Psoas muscle (tissue), 8 donors: ENCODE data around the gene IQCH. TPM values are rescaled to one million over a fixed set of nuclear protein-coding genes. Genes with fewer than 3 reads are reported as not detected.
"Not testable (repeated sequence)": the region's sequence is repeated elsewhere in the genome, so short reads cannot be mapped to it uniquely, and the experiment has no call there.

Experiments
- ATAC-seq, 4 donors: fragments of 200-7000 bp; cut with Tn5 transposase; one replicate each; pipeline ENCODE4 v1.9.1; 2020; ENCODE audit warnings: moderate library complexity in 3 of 4, mild to moderate bottlenecking in 2 of 4
- DNase-seq, 2 donors: peaks; one replicate each; pipeline ENCODE4 v3.0.0-alpha.2; 2020
- H3K27ac ChIP-seq: fragments of 200-600 bp; one replicate; pipeline ENCODE4 v1.8.0; 2022
- H3K27me3 ChIP-seq, 3 donors: fragments of 200-600 bp in 1 of 3; one replicate each; pipeline versions ENCODE4 v1.6.1 to v1.8.0; 2013 to 2022; ENCODE audit warnings: low read length in 2 of 3, mild to moderate bottlenecking in 2 of 3, moderate library complexity in 1 of 3; ENCODE audit not compliant: insufficient read depth in 3 of 3
- H3K36me3 ChIP-seq, 2 donors: fragments of 200-600 bp in 1 of 2; one replicate each; pipeline versions ENCODE4 v1.6.1 to v1.8.0; 2013 to 2022; ENCODE audit warnings: low read depth in 1 of 2, mild to moderate bottlenecking in 1 of 2, moderate library complexity in 1 of 2; ENCODE audit not compliant: insufficient read depth in 1 of 2
- H3K4me1 ChIP-seq: fragments of 200-600 bp; one replicate; pipeline ENCODE4 v1.8.0; 2022
- H3K4me3 ChIP-seq: fragments of 200-600 bp; one replicate; pipeline ENCODE4 v1.8.0; 2022; ENCODE audit warnings: mild to moderate bottlenecking
- H3K9me3 ChIP-seq: fragments of 200-600 bp; one replicate; pipeline ENCODE4 v1.8.0; 2022
- CTCF ChIP-seq: fragments of 200-600 bp; IDR thresholded peaks from one replicate; pipeline ENCODE4 v1.8.0; 2022; ENCODE audit warnings: antibody characterized with exemption
- WGBS, 3 donors: extraction: QIAGEN DNeasy Blood & Tissue Kit; methylation state at CpG; one replicate each; pipeline versions ENCODE4 v1.1.6 to v1.1.7; 2013; 5-methylcytosine and 5-hydroxymethylcytosine counted together
- intact Hi-C, 2 donors: fragments of 100-400 bp; cut with DNase I; formaldehyde crosslinking; loops; one replicate each; pipeline versions ENCODE4 v1.11.0 to v1.14.2; 2022
- polyA plus RNA-seq, 3 donors: library from polyadenylated mRNA; stranded (reverse); fragments of 200-250 nt; gene quantifications; one replicate each; pipeline ENCODE4 v1.2.3, GENCODE V29; 2013
- total RNA-seq, 4 donors: library from RNA; stranded (reverse); fragmentation: NEBNext Ultra II Directional in 2 of 4; extraction: Animal tissue kit (Norgen Biotek cat#: 25700) in 2 of 4; gene quantifications; one replicate each; pipeline versions ENCODE4 v1.2.1 to v1.2.4, GENCODE V29; 2021 to 2023
- donor health status: healthy with polysubstance abuse.
- donor health status: DM: no; HTN: no; CAD: no; lungs with moderate emphysema.
- donor health status: Bipolar disorder and iron deficiency.
- donor health status: healthy.
- donor health status: DM: yes; HTN: yes; CAD: no.
- donor health status: DM: no; HTN: no; CAD: no.
- donor health status: DM: no; HTN: no; CAD: no.
- donor health status: DM: yes; HTN: yes; CAD: no.

The IQCH gene
- total and polyA plus RNA-seq, 7 donors = 0.27 to 1.0 (median 0.60) TPM

GRCh38 chr15:67281714-67282113 lies 27.1 kb downstream of the IQCH start:
- Histone ChIP-seq H3K36me3 (no peaks in the 10 kb centered on the region), H3K27ac (no peak overlapping the region), H3K4me3 (no peak overlapping the region), H3K4me1 (no peaks in the 10 kb centered on the region), H3K9me3 (peaks cover 10% of the 10 kb centered on the region), H3K27me3 (no peaks in the 10 kb centered on the region)
- intact Hi-C loops = no loop called here
- no peak for TF ChIP-seq CTCF
- ATAC-seq (no peak), DNase-seq (no peak)
- WGBS, 3 donors = 90 to 100% (median 100%) methylated on average over 1 of the region's 1 CpG

DNA sequence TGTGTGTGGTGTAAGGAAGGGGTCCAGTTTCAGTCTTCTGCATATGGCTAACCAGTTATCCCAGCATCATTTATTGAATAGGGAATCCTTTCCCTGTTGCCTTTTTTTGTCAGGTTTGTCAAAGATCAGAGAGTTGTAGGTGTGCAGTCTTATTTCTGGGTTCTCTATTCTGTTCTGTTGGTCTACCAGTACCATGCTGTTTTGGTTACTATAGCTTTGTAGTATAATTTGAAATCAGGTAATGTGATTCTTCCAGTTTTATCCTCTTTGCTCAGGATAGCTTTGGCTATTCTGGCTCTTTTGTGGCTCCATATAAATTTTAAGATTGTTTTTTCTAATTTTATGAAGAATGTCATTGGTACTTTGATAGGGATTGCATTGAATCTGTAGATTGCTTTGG lies 31.0 kb downstream of the IQCH start:
- not testable (repeated sequence) for ATAC-seq, H3K27ac ChIP-seq

GRCh38 chr15:67286400-67286799 lies 31.8 kb downstream of the IQCH start:
- H3K27me3 ChIP-seq, DNase-seq, H3K4me3 ChIP-seq, H3K27ac ChIP-seq, intact Hi-C loops, H3K36me3 ChIP-seq, H3K4me1 ChIP-seq, H3K9me3 ChIP-seq, ATAC-seq: not testable (repeated sequence)
- WGBS, 3 donors = 78 to 96% (median 81%) methylated on average over 6 of the region's 6 CpGs

More for the DNA sequence above, 31.0 kb downstream of the IQCH start:
- H3K36me3 ChIP-seq, intact Hi-C loops, H3K4me1 ChIP-seq, H3K27me3 ChIP-seq, H3K9me3 ChIP-seq, H3K4me3 ChIP-seq, DNase-seq: not testable (repeated sequence)

- no peak for TF ChIP-seq CTCF
- WGBS, 3 donors = 96 to 100% (median 98%) methylated on average over 1 of the region's 1 CpG
- Histone ChIP-seq H3K27ac (no peak overlapping the region), H3K36me3 (no peaks in the 10 kb centered on the region), H3K9me3 (peaks cover 6% of the 10 kb centered on the region), H3K4me3 (no peak overlapping the region), H3K4me1 (no peaks in the 10 kb centered on the region), H3K27me3 (no peaks in the 10 kb centered on the region)
- intact Hi-C loops = no loop called here
- DNase-seq = no peak
- ATAC-seq = no peak
These were observed 35.7 kb downstream of the IQCH start for GRCh38 chr15:67290319-67290718.

- peaks cover 5% of the 10 kb centered on the region for H3K4me1 ChIP-seq
- no peak overlapping the region for H3K4me3 ChIP-seq
- H3K27me3 ChIP-seq = no peaks in the 10 kb centered on the region
- H3K9me3 ChIP-seq = no peaks in the 10 kb centered on the region
- H3K36me3 ChIP-seq = no peaks in the 10 kb centered on the region
- DNase-seq (no peak), ATAC-seq (no peak)
- intact Hi-C loops = no loop called here
- WGBS, 3 donors = 81 to 93% (median 84%) methylated on average over 5 of the region's 5 CpGs
- no peak overlapping the region for H3K27ac ChIP-seq
- TF ChIP-seq CTCF = no peak
These were observed 41.6 kb downstream of the IQCH start for GRCh38 chr15:67296188-67296587.

- Histone ChIP-seq H3K9me3 (no peaks in the 10 kb centered on the region), H3K4me1 (peaks cover 5% of the 10 kb centered on the region), H3K4me3 (no peak overlapping the region), H3K27ac (no peak overlapping the region), H3K27me3 (no peaks in the 10 kb centered on the region), H3K36me3 (no peaks in the 10 kb centered on the region)
- 82 to 94% (median 90%) methylated on average over 1 of the region's 1 CpG for WGBS, 3 donors
- intact Hi-C loops = no loop called here
- no peak for DNase-seq
- no peak for TF ChIP-seq CTCF
- no peak for ATAC-seq
These were observed 42.1 kb downstream of the IQCH start for GRCh38 chr15:67296684-67297083.
